RWPE2 (cell line): ENCODE measurements around the gene IRS1.
A peak's percentile ranks its signal among the peaks of the same experiment; 100 is the strongest.

ENCODE experiments used
- ATAC-seq: fragments of 200-7000 bp; cut with Tn5 transposase; 3 replicates; pipeline ENCODE4 v1.9.1; 2021; ENCODE audit warnings: low read depth
- DNase-seq: peaks from one replicate; pipeline ENCODE4 v3.0.0-alpha.2; 2020; ENCODE audit warnings: low spot score
- H3K27ac ChIP-seq: fragments of 450-650 bp; 2 replicates; pipeline ENCODE4 v1.5.1; 2017; ENCODE audit warnings: mild to moderate bottlenecking; ENCODE audit not compliant: poor library complexity, severe bottlenecking
- H3K27me3 ChIP-seq: fragments of 250-450 bp; sonication (Bioruptor Pico); 2 replicates; pipeline ENCODE4 v1.5.1; 2021; ENCODE audit warnings: mild to moderate bottlenecking, moderate library complexity; ENCODE audit not compliant: insufficient read depth, poor library complexity, severe bottlenecking
- H3K36me3 ChIP-seq: fragments of 250-450 bp; sonication (Bioruptor Pico); 2 replicates; pipeline ENCODE4 v1.5.1; 2020; ENCODE audit warnings: low read depth, mild to moderate bottlenecking, moderate library complexity
- H3K4me1 ChIP-seq: fragments of 250-450 bp; sonication (Bioruptor Pico); 2 replicates; pipeline ENCODE4 v1.5.1; 2021; ENCODE audit warnings: mild to moderate bottlenecking, moderate library complexity; ENCODE audit not compliant: insufficient read depth, poor library complexity, severe bottlenecking
- H3K4me3 ChIP-seq: fragments of 250-450 bp; sonication (Bioruptor Pico); 2 replicates; pipeline ENCODE4 v1.5.1; 2021; ENCODE audit warnings: mild to moderate bottlenecking, moderate library complexity; ENCODE audit not compliant: severe bottlenecking
- H3K9me3 ChIP-seq: fragments of 250-450 bp; sonication (Bioruptor Pico); 2 replicates; pipeline ENCODE4 v1.5.1; 2021; ENCODE audit warnings: mild to moderate bottlenecking, moderate library complexity; ENCODE audit not compliant: severe bottlenecking
- TF ChIP-seq, protein P1 (sequence below): fragments of 450-650 bp; IDR thresholded peaks from one replicate; pipeline ENCODE4 v1.5.1; 2017; ENCODE audit warnings: mild to moderate bottlenecking, moderate library complexity; ENCODE audit not compliant: poor library complexity, severe bottlenecking

The IRS1 gene

DNA sequence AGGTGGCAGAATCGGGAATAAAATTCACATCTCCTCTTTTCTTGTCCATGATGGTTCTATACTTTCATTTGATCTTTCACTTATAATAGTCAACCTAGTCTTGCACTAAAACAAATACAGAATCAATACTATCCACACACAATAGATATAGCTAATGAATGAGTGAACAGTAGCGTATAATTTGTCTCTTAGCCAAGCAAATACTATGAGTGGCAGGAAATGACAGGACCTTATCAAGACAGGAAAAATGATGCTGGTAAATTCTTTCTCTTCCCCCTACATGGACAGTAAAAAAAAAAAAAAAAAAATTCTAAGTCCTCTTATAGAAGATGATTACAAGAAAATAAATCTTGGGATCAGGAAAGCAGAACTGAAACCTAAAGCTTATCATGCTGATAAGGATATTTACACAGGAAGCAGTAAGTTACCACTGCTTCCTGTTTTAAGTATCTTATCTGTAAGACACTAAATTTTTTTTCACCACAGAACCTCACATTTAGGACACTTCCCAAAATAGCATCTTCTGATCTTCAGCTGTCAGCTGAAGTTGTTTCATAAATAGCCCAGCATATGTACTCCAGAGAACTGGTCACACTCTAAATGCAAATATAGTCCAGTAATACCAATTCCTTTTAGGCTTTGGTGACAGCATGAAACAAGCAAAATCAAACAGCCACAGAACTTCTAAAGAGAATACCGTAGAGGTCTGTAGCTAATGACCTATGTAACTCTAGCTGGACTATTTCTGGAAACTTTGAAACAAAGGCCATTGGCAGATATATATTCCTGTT is 27.0 kb downstream of the IRS1 start:
- ATAC-seq (no peak), DNase-seq (no peak)
- H3K27ac ChIP-seq, result peak overlapping the region; percentile 34
- H3K9me3 ChIP-seq, result no peaks in the 10 kb centered on the region
- no peak overlapping the region for H3K4me3 ChIP-seq
- peaks cover 96% of the 10 kb centered on the region for H3K36me3 ChIP-seq
- H3K27me3 ChIP-seq, result no peaks in the 10 kb centered on the region
- TF ChIP-seq, protein P1, sequence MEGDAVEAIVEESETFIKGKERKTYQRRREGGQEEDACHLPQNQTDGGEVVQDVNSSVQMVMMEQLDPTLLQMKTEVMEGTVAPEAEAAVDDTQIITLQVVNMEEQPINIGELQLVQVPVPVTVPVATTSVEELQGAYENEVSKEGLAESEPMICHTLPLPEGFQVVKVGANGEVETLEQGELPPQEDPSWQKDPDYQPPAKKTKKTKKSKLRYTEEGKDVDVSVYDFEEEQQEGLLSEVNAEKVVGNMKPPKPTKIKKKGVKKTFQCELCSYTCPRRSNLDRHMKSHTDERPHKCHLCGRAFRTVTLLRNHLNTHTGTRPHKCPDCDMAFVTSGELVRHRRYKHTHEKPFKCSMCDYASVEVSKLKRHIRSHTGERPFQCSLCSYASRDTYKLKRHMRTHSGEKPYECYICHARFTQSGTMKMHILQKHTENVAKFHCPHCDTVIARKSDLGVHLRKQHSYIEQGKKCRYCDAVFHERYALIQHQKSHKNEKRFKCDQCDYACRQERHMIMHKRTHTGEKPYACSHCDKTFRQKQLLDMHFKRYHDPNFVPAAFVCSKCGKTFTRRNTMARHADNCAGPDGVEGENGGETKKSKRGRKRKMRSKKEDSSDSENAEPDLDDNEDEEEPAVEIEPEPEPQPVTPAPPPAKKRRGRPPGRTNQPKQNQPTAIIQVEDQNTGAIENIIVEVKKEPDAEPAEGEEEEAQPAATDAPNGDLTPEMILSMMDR, result no peak
- H3K4me1 ChIP-seq, result peaks cover 19% of the 10 kb centered on the region

DNA sequence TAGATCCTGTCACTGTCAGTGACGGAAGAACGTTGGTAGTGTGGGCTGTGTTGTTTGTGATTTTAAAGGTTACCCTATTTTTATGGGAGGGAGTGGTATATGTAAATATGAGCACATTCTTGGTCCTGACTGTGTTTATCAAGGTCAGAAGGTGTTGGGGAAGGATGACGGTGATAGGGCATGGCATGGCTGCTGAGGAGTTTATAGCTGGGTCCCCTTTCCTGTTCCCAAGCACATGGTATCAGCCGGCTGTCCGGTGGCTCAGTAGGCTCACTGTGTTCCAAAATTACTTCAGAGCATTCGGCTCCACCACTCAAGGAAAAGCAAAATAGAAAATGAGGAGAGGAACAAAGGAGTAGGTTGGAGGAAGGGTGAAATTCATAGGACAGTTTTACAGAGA is 28.6 kb downstream of the IRS1 start:
- no peak overlapping the region for H3K4me3 ChIP-seq
- peaks cover 95% of the 10 kb centered on the region for H3K36me3 ChIP-seq
- no peaks in the 10 kb centered on the region for H3K27me3 ChIP-seq
- TF ChIP-seq, protein P1, result no peak
- H3K4me1 ChIP-seq, result peaks cover 19% of the 10 kb centered on the region
- no peak for ATAC-seq
- H3K27ac ChIP-seq, result no peak overlapping the region
- H3K9me3 ChIP-seq, result no peaks in the 10 kb centered on the region
- DNase-seq, result no peak

DNA sequence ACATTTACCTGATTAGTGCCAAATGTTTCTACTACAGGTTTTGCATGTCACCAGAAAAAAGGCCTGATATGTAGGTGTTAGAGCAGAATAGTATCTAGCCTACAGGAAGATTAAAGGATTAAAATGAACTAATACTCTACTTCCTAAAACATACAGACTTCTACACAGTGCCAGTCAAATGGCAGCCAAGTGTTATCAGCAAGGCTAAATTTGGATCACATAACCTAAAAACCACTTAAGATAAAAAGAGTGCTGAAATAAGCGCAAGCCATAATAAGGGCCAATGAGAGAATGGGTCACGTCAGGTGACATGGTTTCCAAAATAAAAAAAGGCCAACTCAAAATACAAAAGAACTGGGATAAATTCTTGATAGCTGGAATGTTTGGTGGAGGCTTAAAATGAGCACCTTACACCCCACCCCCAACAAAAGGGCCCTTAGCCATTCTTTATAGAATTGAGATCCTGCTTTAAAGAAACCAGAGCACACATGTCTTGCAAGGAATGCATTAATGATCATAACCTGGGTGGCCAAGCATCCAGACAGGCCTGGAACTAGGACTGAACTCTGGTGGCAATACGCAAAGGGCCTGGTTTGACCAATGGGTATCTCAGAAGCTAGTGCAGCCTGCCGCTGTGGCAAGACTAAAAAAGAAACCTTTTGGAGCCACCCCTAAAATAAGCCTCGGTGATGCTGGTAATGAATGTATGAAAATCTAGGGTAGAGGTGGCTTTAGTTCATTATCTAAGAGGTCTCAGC is 32.4 kb downstream of the IRS1 start:
- H3K36me3 ChIP-seq, result peaks cover 95% of the 10 kb centered on the region
- H3K27me3 ChIP-seq, result no peaks in the 10 kb centered on the region
- H3K4me1 ChIP-seq, result peaks cover 22% of the 10 kb centered on the region

DNA sequence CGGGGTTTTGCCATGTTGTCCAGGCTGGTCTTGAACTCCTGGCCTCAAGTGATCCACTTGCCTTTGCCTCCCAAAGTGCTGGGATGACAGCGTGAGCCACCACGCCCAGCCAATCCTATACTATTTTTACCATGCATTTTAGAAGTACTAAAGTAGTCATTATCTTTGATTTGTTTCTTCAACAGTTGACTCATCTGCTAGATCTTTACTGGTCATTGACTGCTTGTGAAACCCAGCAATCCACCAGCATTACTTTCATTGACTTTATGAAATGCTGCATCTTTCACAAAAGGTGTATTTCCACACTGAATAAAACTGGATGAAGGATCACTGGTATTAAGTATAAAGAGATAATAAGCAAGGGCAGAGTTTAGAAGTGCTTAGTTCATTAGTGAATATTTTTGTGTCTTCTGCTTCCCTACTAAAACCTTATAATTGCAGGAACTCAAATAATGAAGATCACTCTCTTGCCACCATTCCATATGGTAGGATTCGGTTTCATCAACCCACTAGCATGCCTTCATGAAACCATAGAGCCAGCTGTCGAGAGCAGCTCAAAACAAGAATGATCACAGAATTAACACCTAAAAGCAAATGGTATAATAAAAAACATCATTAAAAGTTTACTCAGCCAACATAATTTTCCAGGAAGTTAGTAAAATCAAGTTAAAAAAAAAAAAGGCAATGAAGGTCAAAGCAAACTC is 33.1 kb downstream of the IRS1 start:
- Histone ChIP-seq H3K27me3 (no peaks in the 10 kb centered on the region), H3K27ac (peak overlapping the region; percentile 2), H3K4me3 (no peak overlapping the region), H3K4me1 (peaks cover 29% of the 10 kb centered on the region), H3K36me3 (peaks cover 95% of the 10 kb centered on the region), H3K9me3 (no peaks in the 10 kb centered on the region)
- ATAC-seq (no peak), DNase-seq (no peak)
- TF ChIP-seq, protein P1, result no peak

More for the DNA sequence above, 32.4 kb downstream of the IRS1 start:
- TF ChIP-seq, protein P1, result no peak
- H3K9me3 ChIP-seq, result no peaks in the 10 kb centered on the region
- ATAC-seq (no peak), DNase-seq (no peak)
- H3K27ac ChIP-seq, result peak overlapping the region; percentile 2
- H3K4me3 ChIP-seq, result no peak overlapping the region
